HT1080 (cell line): ENCODE measurements around the gene SEMA3D. TPM values are rescaled to one million over a fixed set of nuclear protein-coding genes. Genes with fewer than 3 reads are reported as not detected.

Source experiments
- DNase-seq: peaks from one replicate; pipeline ENCODE4 v3.0.0-alpha.2; 2015; ENCODE audit warnings: low read depth
- total RNA-seq: library from RNA; depleted of rRNA; stranded (reverse); fragments of >200 nt; shearing (Covaris generic); gene quantifications from 2 replicates; pipeline ENCODE4 v1.2.3, GENCODE V29; 2014

SEMA3D gene
- total RNA-seq, 1 experiment from 2014 or later, result 1.5 TPM

DNA sequence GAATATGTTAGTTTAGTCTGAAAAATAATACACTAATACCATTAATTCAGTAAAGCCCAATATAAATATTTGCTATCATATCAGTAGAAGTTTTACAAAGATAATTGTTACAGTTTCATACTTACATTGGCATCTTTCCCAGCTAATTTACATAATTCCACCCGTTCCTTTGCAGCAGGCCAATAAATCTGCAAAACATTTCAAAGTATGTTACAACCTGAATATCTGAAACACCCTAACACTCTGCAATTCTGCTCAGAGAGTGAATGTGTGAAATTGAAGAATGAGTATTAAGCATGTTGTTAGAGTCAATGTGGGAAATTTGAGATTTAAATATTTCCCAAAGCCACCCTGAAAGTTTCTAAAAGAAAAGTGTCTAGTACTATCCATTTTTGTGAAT lies 105.5 kb downstream of the SEMA3D start:
- DNase-seq, result no peak

DNA sequence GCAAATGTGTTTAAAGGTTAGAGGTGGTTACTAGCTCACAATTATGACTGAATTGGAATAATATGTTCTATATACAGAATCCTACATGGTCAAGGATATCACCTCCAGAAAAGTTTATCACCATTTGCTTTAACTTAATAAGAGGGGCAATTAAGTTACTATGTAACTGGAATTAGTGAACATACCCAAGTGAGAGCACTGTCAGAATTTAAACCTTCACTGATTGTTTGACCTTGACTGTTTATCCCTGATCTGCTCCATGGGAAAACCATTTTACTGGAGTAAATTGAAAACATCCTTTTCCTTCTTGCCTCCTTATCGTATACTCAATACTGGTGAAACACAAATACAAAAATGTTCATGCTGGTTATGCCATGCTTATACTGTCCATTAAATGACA lies 107.4 kb downstream of the SEMA3D start:
- DNase-seq, result no peak

- DNase-seq, result no peak
Observed at GRCh38 chr7:85078181-85078580, 108.7 kb downstream of the SEMA3D start.

- DNase-seq, result no peak
Observed at GRCh38 chr7:85075864-85076263, 111.0 kb downstream of the SEMA3D start.

DNA sequence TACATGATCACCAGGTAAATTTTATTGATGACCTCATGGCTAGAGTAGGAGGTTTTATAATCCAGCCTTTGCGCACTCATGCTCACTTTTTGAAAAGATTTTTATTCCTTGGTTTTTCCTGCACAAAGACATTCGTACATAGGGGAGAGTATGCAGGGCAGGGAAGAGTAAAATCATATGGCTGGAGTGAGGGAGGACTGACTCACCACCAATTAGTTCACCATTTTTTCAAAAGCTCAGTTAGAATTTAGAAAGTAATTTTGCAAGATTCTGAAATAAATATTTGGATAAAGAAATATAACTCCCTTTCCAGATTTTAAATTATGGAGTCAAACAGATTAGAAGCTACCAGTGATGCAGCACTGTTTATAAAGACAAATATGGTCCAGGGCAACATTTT lies 111.9 kb downstream of the SEMA3D start:
- DNase-seq, result no peak

DNA sequence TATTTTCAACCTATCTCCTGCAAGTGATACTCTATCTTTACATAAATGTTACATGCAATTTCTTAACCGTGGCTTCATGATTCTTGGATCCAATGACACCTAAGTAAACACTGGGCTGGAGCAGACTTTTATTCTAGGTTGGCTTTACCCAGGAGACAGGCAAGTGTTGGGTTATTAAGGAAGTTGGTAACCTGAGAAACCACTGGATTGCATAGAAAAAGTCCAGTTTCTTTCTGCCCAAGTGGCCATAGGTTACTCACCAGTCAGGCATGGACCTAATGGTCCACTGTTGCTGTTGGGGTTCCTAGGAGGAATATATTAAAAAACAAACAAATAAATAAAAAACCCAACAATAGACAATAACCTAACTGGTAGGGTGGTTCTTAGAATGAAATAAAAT lies 112.8 kb downstream of the SEMA3D start:
- peak; percentile 41 for DNase-seq

DNA sequence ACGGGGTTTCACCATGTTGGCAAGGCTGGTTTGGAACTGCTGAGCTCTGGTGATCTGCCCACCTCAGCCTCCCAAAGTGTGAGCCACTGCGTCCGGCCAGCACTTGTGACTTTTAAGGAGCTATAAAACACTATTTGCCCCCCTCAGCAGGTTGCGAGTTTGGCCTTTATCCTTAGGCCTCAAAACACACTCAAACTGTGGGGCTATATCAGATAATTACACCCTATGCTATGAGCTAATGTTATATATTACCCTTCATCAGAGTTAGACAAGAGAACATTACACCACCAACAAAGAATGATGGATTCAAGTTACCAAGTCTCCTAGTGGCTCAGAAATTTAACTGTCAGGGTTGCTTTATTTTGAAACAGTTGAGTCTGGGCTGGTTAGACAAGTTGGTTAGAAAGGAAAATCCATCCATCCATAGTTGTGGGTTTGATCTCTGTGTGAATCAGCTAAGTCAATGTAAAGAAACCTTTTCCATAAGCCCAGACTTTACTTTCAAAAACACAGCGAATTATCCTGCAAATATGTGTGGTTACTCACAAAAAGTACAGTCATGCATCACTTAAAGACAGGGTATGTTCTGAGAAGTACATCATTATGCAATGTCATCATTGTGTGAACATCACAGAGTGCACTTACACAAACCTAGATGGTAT lies 115.8 kb downstream of the SEMA3D start:
- DNase-seq, result peak; percentile 13

DNA sequence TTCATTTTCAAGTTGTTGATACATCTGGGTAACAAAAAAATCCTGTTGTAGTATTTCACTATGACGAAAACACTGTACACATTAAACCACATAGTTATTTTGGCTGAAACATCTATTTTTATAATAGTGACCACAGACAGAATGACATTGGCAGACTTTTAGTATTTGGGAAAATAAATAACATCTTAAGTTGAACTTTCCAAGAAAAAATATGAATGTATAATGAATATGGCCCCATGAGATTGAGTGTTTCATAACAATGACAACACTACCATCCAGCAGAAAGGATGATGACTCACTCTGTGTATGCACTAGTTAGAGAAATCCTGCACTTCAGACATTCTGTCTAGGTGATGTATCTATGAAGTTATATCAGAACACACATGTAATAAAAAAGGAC lies 118.1 kb downstream of the SEMA3D start:
- peak; percentile 47 for DNase-seq

DNA sequence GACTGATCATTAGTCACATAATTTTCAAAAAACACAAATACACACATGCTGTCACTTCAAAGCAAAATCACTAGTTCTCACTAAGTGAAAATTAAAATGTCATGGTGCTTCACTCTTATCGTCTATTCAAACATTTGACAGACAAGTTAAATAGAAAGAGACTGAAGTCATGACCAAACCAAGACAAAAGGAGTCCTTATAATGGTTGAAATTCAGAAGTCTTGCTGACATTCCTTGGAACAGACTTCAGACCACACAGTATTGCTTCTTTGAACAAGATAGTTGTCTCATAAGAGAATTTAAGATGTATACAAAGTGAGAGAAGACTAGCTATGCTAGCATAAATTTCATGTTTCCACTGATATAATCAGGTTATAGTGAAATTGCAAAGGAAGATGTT lies 119.5 kb downstream of the SEMA3D start:
- no peak for DNase-seq

- no peak for DNase-seq
Observed at GRCh38 chr7:85065888-85066485, 120.9 kb downstream of the SEMA3D start.

DNA sequence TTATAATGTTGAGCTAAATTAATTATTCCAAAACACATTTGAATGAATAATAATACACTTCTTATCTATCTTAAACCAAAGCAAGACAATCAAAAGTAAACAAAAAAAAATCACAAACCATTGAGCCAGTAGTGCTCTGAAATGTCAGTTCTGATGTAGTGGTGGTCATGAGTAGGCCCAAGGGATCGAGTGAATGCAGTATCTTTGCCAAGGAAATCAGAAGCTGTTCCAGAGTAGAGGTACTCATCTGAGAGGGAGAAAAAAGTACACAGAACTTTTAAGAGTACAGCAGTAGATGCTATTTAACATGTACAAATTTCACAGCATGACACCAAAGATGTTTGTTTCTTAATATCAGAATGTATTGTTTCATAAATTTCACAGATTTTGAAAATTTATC lies 121.5 kb downstream of the SEMA3D start:
- DNase-seq, result no peak

- no peak for DNase-seq
Observed at GRCh38 chr7:85062651-85063050, 124.2 kb downstream of the SEMA3D start.

- no peak for DNase-seq
Observed at GRCh38 chr7:85061456-85061855, 125.4 kb downstream of the SEMA3D start.

GRCh38 chr7:85060696-85061095 lies 126.2 kb downstream of the SEMA3D start:
- no peak for DNase-seq

GRCh38 chr7:85055906-85056305 lies 130.9 kb downstream of the SEMA3D start:
- DNase-seq, result no peak

- no peak for DNase-seq
Observed at GRCh38 chr7:85055196-85055595, 131.7 kb downstream of the SEMA3D start.

DNA sequence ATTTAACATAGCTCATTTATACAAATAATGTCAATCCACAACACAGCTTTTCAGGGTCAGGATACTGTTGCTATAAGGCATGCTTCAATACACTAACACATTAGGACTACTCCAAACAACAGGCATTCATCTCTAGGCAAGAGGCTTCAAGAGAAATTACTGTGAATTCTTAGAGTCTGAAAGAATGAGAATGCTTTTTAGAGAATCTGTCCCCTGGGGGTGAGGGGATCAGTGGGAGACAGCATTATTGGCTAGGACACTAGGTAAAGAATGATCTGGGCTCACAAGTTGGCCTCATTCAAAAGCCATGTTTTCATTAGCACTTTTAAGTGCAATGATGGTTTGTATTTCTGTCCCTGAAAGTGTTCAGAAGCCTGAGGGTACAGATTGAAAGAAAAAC lies 132.6 kb downstream of the SEMA3D start:
- DNase-seq, result no peak

DNA sequence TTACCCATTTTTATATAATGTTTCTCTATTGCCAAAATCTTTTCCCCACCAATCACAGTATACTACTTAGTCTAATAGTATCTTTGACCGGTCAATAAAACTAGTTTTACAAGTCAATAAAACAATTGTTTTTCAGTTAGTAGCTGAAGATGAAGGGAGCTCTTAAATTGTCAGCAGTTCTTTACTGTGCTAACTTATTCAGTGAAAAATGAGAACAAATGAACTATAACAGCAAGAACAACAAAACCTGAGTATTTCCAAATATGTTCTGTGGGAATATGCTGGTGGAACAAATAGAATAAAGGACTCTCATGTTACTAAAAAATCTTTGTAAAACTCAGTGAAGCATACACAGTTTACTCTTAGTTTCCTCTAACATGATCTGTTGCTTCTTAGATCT lies 134.0 kb downstream of the SEMA3D start:
- DNase-seq, result no peak

- DNase-seq, result no peak
Observed at GRCh38 chr7:85052056-85052737, 134.7 kb downstream of the SEMA3D start.

DNA sequence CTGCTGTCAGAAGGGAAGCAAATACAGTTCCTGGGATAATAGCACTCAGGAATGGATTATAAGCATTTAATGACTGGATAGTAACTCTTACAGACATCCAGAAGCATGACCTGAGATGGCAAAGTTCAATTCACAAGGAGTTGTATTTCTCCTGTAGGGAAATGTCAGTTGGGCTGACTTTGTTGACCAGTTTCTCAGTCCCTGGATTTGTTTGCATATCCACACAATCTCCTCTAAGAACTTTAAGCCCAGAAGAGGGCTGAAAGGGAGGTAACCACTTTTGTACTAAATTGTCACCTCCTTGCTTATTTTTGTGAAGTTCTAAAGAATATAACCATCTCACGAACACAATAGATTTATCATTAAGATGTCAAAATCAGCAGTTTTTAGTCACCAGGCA lies 140.3 kb downstream of the SEMA3D start:
- DNase-seq, result no peak

GRCh38 chr7:85041605-85042216 lies 145.1 kb downstream of the SEMA3D start:
- DNase-seq, result peak; percentile 55

- DNase-seq, result no peak
Observed at GRCh38 chr7:85039196-85039923, 147.5 kb downstream of the SEMA3D start.
